ENCODE results near the gene ITPR2. TPM values are rescaled to one million over a fixed set of nuclear protein-coding genes. Genes with fewer than 3 reads are reported as not detected.
"Not testable (repeated sequence)": the region's sequence is repeated elsewhere in the genome, so short reads cannot be mapped to it uniquely, and the experiment has no call there.

Gene ITPR2
- total RNA-seq, 6 experiments from 2014 or later, result 6.9 to 8.4 (median 7.6) TPM

- H3K4me3 Mint-ChIP-seq, result no peak overlapping the region
- DNase-seq, result no peak
- H3K9me3 Mint-ChIP-seq, result peaks cover 20% of the 10 kb centered on the region
- H3K36me3 Mint-ChIP-seq (ENCODE audit: low read depth), result peaks cover 36% of the 10 kb centered on the region
- peaks cover 10% of the 10 kb centered on the region; the same call in 1 of the 2 replicates for H3K4me1 Mint-ChIP-seq (ENCODE audit: low read depth)
- no peak overlapping the region for H3K27ac Mint-ChIP-seq
- TF ChIP-seq CTCF (IDR thresholded peaks at IDR 0.05), result no peak
- H3K27me3 Mint-ChIP-seq (ENCODE audit: insufficient read depth), result no peaks in the 10 kb centered on the region; the same call in 1 of the 2 replicates
These were observed 55.8 kb downstream of the ITPR2 start for GRCh38 chr12:26777236-26777635.

DNA sequence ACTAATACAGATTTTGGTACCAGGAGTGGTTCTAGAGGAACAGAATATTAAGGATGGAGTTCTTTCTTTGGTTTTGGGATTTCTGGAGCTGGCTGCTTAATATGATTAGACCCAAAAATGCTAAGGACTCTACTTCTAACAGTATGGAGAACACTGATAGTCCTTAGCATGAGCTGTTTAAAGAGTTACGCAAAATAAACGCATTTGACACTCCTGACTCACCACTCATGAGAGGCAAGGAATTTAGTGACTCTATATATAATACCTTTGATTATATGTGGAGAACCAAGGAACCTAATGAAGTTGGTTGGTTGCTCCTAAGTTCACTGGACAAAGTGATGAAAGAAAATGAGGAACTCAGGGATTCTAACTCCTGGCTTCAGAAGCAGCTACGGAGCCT is 57.0 kb downstream of the ITPR2 start:
- H3K4me3 Mint-ChIP-seq; H3K27me3 Mint-ChIP-seq (ENCODE audit: insufficient read depth); H3K27ac Mint-ChIP-seq; DNase-seq: not testable (repeated sequence)
- Mint-ChIP-seq H3K36me3 (ENCODE audit: low read depth) (peaks cover 36% of the 10 kb centered on the region), H3K4me1 (ENCODE audit: low read depth) (peaks cover 10% of the 10 kb centered on the region; the same call in 1 of the 2 replicates), H3K9me3 (peaks cover 20% of the 10 kb centered on the region)

- Mint-ChIP-seq H3K27me3 (ENCODE audit: insufficient read depth) (no peaks in the 10 kb centered on the region; the same call in 1 of the 2 replicates), H3K27ac (no peak overlapping the region), H3K9me3 (peaks cover 20% of the 10 kb centered on the region), H3K4me1 (ENCODE audit: low read depth) (peaks cover 10% of the 10 kb centered on the region; the same call in 1 of the 2 replicates), H3K36me3 (ENCODE audit: low read depth) (peaks cover 27% of the 10 kb centered on the region), H3K4me3 (no peak overlapping the region)
- DNase-seq, result no peak
- TF ChIP-seq CTCF (IDR thresholded peaks at IDR 0.05), result no peak
These were observed 59.5 kb downstream of the ITPR2 start for GRCh38 chr12:26773313-26774104.

DNA sequence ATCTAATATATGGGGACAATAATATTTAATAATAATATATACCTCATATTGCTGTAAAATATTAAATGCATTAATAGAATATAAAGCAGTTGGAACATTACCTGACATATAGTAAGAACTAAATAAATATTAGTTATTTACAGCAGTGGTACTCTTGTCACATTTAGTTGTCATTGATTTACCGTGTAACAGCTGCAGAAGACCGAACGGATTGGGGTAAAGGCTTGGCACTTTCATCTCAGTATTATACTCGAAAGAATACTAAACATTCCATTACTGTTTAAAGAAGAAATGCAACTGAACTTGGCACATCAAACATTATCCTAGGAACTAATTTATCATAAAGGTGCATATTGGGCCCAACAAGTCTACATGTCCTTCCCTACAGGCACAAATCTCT is 61.1 kb downstream of the ITPR2 start:
- no peak for DNase-seq
- peaks cover 20% of the 10 kb centered on the region for H3K36me3 Mint-ChIP-seq (ENCODE audit: low read depth)
- TF ChIP-seq CTCF (IDR thresholded peaks at IDR 0.05), result no peak
- H3K9me3 Mint-ChIP-seq, result peaks cover 10% of the 10 kb centered on the region
- H3K27me3 Mint-ChIP-seq (ENCODE audit: insufficient read depth), result no peaks in the 10 kb centered on the region; the same call in 1 of the 2 replicates
- H3K4me3 Mint-ChIP-seq, result no peak overlapping the region
- no peak overlapping the region for H3K27ac Mint-ChIP-seq
- H3K4me1 Mint-ChIP-seq (ENCODE audit: low read depth), result peaks cover 10% of the 10 kb centered on the region; the same call in 1 of the 2 replicates

DNA sequence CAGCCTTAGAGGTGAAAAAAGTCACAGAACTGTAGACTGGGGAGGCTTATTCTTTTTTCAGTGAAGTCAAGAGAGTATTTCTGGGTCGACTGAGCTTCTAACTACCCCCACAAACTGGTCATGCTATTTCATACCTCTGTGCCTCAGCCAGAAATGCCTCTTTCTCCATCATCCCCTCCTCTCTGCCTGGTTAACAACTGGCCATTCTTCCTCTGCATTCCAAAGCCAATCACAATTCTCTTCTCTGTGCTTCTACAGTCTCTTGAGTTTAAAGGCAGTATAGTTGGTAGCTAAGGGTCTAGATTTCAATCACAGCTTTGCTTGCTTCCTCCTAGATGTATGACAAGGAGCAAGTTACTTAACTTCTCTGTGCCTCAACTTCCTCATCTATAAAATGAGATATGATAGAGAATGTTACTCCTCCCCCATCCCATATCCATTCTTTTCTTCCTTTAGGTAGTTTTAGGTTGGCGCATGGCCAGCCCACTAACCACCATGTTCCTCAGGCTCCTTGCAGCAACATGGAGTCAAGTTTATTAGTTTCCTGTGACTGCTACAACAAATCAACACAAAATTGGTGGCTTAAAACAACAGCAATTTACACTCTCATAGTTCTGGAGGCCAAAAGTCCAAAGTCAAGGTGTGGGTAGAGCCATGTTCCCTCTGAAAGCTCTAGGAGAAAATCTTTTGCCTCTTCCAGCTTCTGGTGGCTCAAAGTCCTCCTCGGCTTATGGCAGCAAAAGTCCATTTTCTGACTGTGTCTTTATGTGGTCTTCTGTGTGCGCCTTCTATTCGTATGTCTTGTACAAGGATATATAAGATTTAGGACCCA is 62.5 kb downstream of the ITPR2 start:
- H3K27ac Mint-ChIP-seq, result no peak overlapping the region
- peaks cover 5% of the 10 kb centered on the region; the same call in 1 of the 2 replicates for H3K4me1 Mint-ChIP-seq (ENCODE audit: low read depth)
- no peak for DNase-seq
- H3K27me3 Mint-ChIP-seq (ENCODE audit: insufficient read depth), result no peaks in the 10 kb centered on the region
- no peak for TF ChIP-seq CTCF (IDR thresholded peaks at IDR 0.05)
- H3K9me3 Mint-ChIP-seq, result no peaks in the 10 kb centered on the region
- peaks cover 9% of the 10 kb centered on the region; the same call in 1 of the 2 replicates for H3K36me3 Mint-ChIP-seq (ENCODE audit: low read depth)
- H3K4me3 Mint-ChIP-seq, result no peak overlapping the region

Measured in HFFc6 (cell line).